Ecto neural progenitor cell (in vitro differentiated cells): ENCODE measurements around the gene TTLL4.

Experiments used
- DNase-seq: peaks from one replicate; pipeline ENCODE4 v3.0.0-alpha.2; 2018; ENCODE audit warnings: low spot score

Gene TTLL4

DNA sequence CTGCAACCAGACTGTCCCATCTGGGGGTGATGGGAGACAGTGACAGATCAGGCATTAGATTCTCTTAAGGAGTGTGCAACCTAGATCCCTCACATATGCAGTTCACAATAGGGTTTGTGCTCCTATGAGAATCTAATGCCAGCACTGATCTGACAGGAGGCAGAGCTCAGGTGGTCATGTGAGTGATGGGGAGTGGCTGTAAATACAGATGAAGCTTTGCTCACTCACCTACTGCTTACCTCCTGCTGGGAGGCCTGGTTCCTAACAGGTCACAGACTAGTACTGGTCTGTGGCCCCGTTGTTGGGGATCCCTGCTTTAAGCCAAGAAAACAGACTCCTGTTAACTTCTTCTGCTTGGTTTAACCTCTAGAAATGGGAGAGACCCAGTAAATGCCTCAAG is 74.5 kb downstream of the TTLL4 start:
- no peak for DNase-seq

- no peak for DNase-seq
Observed at GRCh38 chr2:218786133-218786532, 75.5 kb downstream of the TTLL4 start.

GRCh38 chr2:218788529-218789255 is 78.1 kb downstream of the TTLL4 start:
- no peak for DNase-seq

- no peak for DNase-seq
Observed at GRCh38 chr2:218792433-218792832, 81.8 kb downstream of the TTLL4 start.

DNA sequence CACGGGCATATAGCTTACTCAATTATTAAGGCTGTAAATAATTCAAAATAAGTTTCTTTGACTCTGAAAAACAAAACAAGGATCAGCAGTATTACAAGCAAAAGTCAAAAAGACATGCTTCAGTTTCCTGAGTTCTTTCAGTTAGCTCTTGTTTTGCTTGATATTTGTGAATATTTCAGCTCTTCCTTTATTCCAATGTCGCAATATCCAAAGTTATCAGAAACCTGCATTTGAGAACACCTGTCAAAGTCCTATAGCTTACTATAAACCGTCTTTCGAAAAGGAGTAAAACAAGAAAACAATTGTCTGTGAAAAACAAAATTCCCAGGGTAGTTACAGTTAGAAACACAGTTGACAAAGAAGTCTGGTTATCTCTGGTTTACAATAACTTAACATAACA is 86.1 kb downstream of the TTLL4 start:
- DNase-seq: no peak

- DNase-seq: no peak
Observed at GRCh38 chr2:218798767-218799504, 88.3 kb downstream of the TTLL4 start.

DNA sequence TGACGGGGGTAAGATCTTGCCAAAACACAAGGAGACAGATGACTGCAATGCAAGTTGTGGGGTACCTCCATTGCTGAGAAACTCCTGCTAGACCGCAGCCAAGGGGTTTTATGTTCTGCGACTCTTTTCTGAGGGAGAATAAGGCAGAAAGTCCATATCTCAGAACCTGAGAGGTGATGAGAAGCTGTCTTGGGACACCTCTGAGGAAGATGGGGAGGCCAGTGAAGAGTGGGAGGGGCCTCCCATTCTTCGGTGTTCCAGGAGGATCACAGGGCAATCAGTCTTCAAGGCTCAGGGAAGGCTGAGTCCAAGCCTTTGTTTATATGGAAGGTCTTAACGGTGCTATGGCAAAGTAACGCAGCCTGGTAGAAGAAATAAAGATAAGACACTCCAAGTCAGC is 89.4 kb downstream of the TTLL4 start:
- DNase-seq: no peak

DNA sequence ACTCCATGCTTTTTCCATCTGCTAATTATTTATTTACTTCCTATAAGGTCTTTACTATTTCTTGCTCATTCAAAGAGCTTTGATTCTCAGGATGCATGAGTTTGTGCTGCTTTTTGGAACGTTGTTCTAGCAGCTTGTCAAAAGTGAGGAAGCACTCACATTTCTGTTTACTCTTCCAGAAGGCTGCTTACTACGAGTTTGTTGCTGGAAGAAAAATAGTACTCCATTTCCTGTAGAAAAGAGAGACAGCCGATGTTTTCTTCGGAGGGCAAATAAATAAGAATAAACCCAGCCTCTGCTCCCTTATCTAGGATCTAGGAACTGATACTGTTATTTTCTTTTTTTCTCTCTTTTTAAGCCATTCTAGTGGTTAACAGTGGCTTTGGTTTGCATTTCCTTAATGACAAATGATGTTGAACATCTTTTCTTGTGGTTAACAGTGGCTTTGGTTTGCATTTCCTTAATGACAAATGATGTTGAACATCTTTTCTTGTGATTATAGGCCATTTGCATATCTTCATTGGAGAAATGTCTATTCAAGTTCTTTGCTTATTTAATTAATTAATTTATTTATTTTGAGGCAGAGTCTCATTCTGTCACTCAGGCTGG is 91.9 kb downstream of the TTLL4 start:
- no peak for DNase-seq

- DNase-seq: no peak
Observed at GRCh38 chr2:218804817-218805216, 94.2 kb downstream of the TTLL4 start.
